Measurements from ENCODE around the gene RAB3GAP2. TPM values are rescaled to one million over a fixed set of nuclear protein-coding genes. Genes with fewer than 3 reads are reported as not detected.

The RAB3GAP2 gene
- total and polyA plus RNA-seq, 12 donors, result 5.7 to 35.8 (median 27.6) TPM

DNA sequence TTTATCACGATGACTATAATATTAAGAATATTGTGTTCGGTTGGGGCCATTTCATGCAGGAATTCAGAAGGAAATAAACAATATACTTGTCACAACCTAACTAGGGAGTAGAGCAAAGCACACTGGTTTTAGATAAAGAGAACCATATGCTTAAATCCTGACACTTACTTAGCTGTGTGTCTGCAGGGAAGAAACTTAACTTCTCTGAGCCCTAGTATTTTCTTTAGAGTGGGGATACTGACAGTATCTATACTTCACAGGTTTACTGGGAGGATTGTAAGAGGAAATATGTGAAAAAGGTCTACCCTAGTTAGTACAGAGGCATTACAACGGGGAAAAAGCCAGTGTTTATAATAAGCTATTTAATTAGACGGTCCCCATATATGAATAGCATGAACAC, 105.4 kb downstream of the RAB3GAP2 start:
- DNase-seq (no peak), ATAC-seq (no peak)
- TF ChIP-seq, protein P1, sequence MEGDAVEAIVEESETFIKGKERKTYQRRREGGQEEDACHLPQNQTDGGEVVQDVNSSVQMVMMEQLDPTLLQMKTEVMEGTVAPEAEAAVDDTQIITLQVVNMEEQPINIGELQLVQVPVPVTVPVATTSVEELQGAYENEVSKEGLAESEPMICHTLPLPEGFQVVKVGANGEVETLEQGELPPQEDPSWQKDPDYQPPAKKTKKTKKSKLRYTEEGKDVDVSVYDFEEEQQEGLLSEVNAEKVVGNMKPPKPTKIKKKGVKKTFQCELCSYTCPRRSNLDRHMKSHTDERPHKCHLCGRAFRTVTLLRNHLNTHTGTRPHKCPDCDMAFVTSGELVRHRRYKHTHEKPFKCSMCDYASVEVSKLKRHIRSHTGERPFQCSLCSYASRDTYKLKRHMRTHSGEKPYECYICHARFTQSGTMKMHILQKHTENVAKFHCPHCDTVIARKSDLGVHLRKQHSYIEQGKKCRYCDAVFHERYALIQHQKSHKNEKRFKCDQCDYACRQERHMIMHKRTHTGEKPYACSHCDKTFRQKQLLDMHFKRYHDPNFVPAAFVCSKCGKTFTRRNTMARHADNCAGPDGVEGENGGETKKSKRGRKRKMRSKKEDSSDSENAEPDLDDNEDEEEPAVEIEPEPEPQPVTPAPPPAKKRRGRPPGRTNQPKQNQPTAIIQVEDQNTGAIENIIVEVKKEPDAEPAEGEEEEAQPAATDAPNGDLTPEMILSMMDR (IDR thresholded peaks at IDR 0.05), result no peak
- Histone ChIP-seq H3K9me3 (peaks cover 0 to 3% (median 0%) of the 10 kb centered on the region in 11 donors), H3K4me3 (no peak overlapping the region), H3K27me3 (no peaks in the 10 kb centered on the region), H3K27ac (no peak overlapping the region), H3K36me3 (peaks cover 0 to 96% (median 28%) of the 10 kb centered on the region in 9 donors), H3K4me1 (no peaks in the 10 kb centered on the region)
- intact Hi-C loops (cut with DNase I), result no loop called here
- WGBS, 2 donors, result 95 to 98% methylated on average over 4 of the region's 4 CpGs

DNA sequence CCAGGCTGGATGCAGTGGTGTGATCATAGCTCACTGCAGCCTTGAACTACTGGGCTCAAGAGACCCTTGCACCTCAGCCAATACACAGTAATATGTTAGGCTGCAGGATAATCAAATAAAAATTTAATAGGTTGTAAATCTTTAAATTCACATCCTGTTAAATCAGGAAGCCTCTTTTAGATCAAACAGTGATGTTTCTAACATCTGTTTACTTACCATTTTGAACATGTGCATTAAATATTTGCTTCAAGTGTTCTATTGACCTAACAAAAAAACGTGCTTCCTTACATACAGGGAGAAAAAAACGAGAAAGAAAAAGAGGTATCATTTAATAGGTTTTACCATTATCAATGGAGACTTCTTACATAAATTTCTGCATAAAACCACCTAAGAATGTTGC, 107.7 kb downstream of the RAB3GAP2 start:
- Histone ChIP-seq H3K27ac (no peak overlapping the region), H3K9me3 (no peaks in the 10 kb centered on the region), H3K36me3 (peaks cover 0 to 96% (median 11%) of the 10 kb centered on the region in 9 donors), H3K27me3 (no peaks in the 10 kb centered on the region), H3K4me1 (no peaks in the 10 kb centered on the region), H3K4me3 (no peak overlapping the region)
- no peak for DNase-seq
- TF ChIP-seq, protein P1 (IDR thresholded peaks at IDR 0.05), result no peak
- peak in 1 of 8 donors; percentile 9 for ATAC-seq
- 57 to 76% methylated on average over 2 of the region's 2 CpGs for WGBS, 2 donors
- intact Hi-C loops (cut with DNase I), result no loop called here

DNA sequence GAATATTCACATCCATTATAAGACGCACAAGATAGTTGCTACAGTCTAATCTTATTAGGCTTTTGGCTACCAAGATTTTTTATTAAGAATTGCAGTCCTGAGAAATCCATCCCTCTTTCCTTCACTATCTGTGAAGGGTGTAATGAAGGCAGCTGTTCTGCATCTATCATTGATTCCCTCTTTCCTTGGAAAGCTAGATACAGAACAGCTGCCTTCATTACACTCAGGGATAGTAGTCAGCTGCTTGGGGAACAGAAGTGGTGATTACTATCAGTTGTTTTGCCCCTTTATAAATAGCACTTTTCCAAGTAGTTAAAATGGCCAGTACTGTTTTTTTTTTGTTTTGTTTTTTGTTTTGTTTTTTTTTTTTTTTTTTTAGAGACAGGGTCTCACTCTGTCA, 108.1 kb downstream of the RAB3GAP2 start:
- no peak for DNase-seq
- TF ChIP-seq, protein P1 (IDR thresholded peaks at IDR 0.05), result no peak
- Histone ChIP-seq H3K36me3 (peaks cover 0 to 96% (median 7%) of the 10 kb centered on the region in 9 donors), H3K27ac (no peak overlapping the region), H3K27me3 (no peaks in the 10 kb centered on the region), H3K4me1 (no peaks in the 10 kb centered on the region), H3K4me3 (no peak overlapping the region), H3K9me3 (no peaks in the 10 kb centered on the region)
- ATAC-seq, result peak in 5 of 8 donors; percentile 47 to 76 (median 52)
- WGBS, 2 donors, result 75 to 85% methylated on average over 1 of the region's 1 CpG
- intact Hi-C loops (cut with DNase I), result no loop called here

DNA sequence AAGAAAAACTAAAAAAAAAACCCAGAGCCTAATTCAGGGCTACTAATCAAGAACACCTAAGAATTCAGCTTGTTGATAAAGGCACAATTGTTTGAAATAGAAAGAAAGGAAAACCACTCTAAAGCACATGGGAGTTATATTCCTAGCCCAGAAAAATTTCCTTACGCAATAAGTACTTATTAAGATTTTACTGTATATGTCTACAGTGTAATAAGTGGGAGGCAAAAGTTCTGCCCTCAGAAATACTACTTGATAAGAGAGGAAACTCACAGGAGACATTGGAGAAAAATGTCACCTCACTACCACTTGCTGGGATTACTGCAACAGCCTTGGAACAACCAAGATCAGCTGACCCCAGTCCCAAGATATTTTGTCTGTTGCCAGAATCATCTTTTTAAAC, 112.2 kb downstream of the RAB3GAP2 start:
- no peak overlapping the region for H3K27ac ChIP-seq
- DNase-seq (no peak), ATAC-seq (no peak)
- TF ChIP-seq, protein P1 (IDR thresholded peaks at IDR 0.05), result no peak
- peaks cover 0 to 3% (median 0%) of the 10 kb centered on the region in 9 donors for H3K4me1 ChIP-seq
- intact Hi-C loops (cut with DNase I), result no loop called here
- WGBS, 2 donors, result 97 to 100% methylated on average over 1 of the region's 1 CpG
- H3K27me3 ChIP-seq, result no peaks in the 10 kb centered on the region
- peaks cover 0 to 96% (median 16%) of the 10 kb centered on the region in 9 donors for H3K36me3 ChIP-seq
- no peaks in the 10 kb centered on the region for H3K9me3 ChIP-seq
- no peak overlapping the region for H3K4me3 ChIP-seq
